HG02884 (cell line): ENCODE results near the gene SGMS1.
"Not testable (repeated sequence)": the region's sequence is repeated elsewhere in the genome, so short reads cannot be mapped to it uniquely, and the experiment has no call there.

Experiments used
- ATAC-seq: cut with Tn5 transposase; IDR thresholded peaks from one replicate; pipeline ENCODE4 v1.9.1; 2021; ENCODE audit warnings: mild to moderate bottlenecking, moderate library complexity; ENCODE audit not compliant: unreplicated experiment

SGMS1 gene

DNA sequence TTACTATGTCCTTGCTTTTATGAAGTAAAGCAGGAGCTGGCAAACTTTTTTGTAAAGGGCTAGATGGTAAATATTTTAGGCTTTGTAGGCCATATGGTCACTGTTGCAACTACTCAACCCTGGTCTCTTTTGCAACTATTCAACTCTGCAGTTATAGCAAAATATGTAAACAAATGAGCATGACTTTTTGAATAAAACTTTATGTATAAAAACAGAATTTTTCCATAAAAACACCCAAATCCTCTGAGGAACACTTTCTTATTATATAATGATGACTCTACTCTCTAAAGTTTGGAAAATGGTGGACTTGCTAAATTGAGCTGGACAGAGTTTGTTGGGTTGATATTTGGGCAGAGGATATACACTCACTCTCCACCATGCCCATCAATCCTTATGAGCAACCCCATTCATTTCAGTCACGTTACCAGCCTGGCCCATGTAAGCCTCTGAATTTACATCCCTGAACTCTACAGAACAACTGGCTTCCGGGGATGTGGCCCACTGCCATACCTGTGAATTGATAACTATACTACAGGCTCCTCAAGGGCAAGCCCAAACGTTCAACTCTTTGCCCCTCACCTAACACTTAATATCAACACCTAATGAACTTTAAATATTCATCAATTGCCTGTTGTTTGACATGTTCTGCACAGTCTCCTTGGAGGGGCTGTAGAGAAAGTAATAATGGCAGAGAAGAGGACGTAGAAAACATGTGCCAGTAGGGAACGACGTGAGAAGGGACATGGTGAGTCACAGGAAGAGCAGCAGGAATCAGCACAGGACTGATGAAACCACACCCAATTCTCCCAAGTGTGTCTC is 37.6 kb downstream of the SGMS1 start:
- ATAC-seq = no peak

DNA sequence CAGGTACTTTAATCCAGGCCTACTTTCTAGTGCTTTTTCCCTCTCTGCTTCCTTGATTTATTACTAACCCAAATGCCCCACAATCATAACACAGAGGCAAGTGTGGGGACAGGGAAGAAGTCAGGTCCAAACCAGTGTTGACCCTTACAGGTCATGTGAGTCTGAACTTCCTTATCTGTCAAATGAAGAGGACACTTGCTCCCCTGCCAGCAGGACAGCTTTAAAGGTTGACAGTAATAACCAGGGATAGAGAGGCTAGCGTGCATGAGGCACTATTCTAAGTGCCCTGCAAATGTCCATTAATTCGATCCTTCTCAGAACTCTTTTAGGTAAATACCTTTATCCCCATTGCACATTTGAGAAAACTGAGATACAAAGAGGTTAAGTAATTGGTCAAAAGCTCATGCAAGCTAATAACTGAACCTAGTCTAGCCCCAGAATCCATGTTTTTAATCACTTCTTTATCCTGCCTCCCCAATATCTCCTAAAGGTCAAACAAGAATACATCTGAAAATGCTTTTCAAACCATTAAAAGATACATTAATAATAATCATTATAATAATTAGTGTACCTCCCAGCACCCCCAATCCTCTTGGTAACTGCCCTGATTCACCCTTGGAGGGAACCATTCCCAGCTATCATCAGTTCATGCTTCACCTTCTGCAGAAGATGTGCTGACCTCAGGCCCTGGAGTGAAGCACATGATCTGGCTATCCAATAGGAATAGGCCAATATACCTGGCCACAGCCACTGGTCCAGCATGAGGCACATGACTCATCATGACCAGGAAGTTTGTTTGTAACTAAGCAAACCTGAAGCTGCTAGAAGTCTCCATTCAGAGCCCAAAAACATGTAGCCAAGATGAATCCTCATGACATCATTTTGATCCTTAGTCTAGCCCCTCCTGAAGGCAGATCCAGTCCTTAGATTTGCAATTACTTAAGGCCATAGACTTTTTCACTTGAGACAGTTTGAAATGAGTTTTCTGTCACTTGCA is 40.7 kb downstream of the SGMS1 start:
- no peak for ATAC-seq

DNA sequence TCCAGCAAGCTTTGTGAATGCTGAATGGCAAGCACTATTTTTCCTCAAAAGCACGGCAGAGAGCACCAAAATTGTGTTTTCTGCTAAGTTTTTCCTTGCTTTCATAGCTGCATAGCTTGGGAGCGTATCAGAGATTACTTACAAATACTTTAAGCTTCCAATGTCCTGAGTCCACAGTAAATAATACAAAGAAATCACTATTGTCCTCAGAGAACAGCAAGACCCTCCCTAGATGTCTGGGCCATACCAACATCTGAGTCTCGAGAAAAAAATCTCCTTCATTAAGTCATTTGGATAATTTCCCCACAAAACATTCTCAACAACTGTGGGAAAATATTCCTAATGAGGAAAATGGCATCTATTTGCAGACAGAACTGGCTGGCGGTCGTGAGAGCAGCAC is 41.7 kb downstream of the SGMS1 start:
- ATAC-seq = no peak

DNA sequence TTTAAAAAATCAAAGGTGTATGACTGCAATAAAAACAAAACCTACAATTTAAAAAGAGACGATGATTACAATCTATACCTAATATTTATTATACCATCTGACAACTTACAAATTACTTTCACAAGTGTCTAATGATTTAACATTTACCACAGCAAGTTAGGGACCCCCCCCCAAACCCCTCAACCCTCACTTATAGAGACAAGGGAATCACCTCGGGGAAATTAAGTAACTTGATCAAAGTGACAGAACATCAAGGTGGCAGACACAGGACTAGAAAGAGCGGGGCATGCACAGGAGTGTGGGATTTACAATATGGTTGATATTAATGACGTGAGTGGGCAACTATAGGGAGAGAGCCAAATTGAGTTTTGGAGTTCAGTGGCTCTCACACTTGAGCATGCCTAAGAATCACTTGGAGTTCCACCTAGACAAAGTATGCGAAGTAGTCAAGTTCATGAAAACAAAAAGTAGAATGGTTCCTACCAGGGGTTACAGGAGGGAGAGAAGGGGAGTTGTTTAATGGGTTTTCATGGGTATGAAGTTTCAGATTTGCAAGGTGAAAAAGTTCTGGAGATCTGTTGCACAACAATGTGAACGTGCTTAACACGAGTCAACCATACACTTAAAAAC is 43.4 kb downstream of the SGMS1 start:
- no peak for ATAC-seq

DNA sequence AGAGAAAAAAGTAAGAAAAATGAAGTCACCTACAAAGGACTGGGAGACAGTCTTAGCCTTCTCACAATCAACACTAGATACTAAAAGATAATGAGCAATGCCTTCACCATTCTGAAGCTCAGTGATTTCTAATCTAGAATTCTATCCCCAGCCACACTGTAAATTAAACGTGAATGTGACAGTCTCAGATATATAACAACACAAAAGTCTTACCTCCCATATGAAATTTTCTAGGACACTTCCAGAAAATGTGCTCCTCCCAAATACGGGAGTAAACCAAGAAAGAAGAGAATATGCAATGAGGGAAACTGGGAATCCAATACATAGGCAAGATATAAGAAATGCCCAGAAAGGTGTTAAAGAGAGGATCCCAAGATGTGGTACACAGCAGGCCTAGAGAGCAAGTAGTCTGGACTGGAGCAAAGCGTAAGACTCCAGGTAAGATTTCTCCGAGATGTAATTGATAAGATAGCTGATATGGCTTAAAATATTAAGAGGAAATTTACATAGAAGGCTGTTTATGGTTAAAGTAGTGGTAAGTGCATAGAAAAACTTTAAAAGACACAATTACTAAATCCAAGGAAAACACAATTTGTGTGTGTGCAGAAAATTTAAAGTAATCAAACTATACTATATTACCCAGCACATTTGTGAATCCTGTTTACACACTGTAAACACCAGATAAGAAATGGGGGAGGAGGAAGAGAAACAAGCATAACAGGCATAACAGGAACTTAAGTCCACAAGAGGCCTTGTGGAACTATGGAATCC is 44.1 kb downstream of the SGMS1 start:
- no peak for ATAC-seq

DNA sequence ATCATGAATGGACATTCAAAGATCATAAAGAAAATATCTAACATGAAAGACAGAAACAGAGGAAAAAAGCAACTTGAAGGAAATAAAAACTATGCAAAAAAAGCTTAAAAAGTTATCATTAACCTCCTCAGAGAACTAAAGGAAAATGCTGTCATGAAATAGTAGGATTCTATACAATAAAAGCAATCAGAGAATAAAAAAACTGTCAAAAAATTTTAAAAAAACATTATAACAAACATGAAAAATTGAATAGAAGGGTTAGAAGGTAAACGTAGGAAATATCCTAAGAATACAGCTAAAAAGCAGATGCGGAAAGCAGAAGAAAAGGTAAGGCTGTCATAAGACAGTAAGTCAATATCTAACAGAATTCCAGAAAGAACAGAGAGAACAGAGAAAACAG is 44.8 kb downstream of the SGMS1 start:
- ATAC-seq = no peak

DNA sequence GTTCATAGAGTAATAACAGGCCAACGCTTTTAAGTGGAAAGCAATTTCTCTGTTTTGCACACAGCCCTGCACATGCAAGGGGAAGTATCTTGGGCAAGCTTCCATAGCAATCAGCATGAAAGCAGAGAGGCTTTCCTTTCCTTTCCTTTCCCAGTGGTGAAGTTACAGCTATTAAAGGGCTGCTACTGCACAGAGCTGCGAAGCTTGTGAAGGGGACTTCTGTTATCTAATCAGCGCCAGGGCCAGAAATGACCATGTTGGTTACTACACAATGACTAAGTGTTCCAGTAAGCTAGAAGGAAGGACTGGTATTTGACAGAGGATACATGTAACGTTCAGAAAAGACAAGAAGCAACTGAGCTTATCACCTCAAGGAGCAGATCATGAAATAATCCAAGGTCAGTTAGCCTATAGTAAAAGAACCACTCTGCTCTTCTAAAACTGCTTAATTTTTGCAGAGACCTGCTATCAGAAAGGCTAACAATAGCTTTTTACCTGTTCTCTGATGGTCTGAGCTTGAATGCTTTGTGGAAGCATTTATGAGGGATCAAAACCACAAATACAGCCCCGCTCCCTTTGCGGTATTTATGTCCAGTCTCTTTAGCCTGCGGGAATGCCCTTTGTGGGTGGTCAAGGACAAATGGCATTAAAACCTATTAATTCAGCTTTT is 45.9 kb downstream of the SGMS1 start:
- ATAC-seq = peak; percentile 73

DNA sequence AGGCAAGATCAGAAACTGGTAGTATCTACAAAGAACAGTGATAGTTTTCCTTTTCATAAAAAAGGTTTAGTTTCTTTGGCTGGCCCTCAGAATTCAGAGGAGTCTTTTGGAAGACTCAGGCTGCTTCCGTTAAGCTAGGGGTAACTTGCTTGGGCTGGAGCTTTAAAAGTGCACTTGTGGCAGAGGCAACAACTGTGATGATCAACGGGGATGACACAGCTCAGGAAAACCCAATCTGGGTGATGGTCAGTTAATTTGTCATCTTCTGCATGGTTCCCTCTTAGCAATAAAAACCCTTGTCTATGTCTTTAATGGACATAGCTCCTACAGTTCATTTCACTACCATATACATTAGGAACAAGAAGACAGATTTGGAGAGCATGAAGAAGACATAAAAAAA is 46.7 kb downstream of the SGMS1 start:
- ATAC-seq = no peak

DNA sequence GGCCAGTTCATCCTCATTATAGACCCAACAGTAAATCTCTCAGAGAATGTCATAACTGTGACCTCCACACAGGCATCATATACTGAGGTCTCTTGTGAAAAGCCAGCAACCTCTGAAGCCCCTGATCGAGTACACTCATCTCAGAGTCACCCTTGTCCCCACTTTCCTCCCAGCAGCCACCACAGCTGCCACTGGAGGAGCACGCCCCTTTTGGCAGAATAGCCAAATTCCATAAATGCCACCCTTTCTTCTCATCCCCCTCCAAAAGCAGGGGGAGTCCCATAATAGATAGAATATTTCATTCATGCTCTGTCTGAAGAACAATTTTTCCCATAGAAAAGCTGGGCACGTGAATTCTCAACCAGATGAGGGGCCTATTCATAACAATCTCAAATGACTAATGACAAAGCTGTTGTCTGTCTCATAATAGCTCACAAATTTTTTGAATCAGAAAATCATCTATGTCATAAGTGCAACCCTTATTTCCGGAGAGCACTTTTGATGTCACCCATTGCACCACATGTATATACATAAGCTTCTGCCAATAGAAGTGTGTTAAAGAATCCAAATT is 47.4 kb downstream of the SGMS1 start:
- no peak for ATAC-seq

DNA sequence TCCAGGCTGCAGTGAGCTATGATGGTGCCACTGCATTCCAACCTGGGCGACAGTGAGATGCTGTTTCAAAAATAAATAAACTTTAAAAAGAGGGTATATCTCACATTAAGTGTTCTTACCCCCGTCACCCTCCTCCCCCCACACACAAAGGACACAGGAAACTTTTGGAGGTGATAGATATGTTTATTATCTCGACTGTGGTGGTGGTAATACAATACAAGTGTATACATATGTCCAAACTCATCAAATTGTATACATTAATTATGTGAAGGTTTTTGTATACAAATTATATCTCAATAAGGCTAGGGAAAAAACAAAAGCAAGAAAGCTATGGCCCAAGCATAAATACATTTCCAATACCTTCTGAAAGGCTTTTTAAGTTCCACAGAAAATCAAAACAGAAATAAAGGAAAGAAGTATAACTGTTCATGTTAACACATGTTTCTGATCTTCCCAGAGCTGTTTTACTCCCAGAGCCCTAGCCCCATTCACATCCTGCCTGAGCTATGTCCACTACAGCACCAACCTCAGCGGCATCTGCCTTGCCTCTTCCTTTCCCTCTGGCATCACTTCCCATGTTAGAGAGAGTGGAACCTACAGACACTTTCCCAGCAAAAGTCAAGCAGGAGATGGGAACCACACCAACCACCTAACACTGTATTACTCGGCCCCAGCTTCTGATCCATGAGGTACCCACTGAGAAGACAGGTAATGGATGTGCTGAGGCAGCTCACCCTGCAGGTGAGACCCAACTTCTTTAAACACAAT is 48.1 kb downstream of the SGMS1 start:
- ATAC-seq = no peak

DNA sequence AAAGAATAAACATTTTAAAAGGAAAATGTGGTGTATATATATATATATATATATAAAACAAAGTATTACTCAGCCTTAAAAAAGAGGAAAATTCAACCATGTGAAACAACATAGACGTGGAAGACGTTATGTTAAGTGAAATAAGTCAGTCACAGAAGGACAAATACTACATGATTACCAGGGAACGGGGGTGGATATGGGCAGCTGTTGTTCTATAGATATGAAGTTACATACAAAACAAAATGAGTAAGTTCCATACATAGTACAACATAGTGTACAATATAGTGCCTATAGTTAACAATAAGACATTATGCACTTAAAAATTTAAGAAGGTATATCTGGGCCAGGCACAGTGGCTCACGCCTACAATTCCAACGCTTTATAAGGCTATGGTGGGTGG is 48.8 kb downstream of the SGMS1 start:
- no peak for ATAC-seq

DNA sequence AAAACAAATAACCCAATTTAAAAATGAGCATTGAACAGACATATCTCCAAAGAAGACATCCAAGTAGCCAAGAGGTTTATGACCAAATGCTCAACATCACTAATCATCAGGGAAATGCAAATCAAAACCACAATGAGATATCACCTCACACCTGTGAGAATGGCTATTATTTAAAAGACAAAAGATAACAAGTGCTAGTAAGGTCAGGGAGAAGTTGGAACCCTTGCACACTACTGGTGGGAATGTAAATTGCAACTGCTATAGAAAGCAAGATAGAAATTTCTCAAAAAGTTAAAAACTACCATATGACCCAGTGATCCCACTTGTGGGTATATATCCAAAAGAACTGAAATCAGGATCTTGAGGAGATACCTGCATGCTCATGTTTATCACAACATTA is 49.5 kb downstream of the SGMS1 start:
- ATAC-seq = no peak

DNA sequence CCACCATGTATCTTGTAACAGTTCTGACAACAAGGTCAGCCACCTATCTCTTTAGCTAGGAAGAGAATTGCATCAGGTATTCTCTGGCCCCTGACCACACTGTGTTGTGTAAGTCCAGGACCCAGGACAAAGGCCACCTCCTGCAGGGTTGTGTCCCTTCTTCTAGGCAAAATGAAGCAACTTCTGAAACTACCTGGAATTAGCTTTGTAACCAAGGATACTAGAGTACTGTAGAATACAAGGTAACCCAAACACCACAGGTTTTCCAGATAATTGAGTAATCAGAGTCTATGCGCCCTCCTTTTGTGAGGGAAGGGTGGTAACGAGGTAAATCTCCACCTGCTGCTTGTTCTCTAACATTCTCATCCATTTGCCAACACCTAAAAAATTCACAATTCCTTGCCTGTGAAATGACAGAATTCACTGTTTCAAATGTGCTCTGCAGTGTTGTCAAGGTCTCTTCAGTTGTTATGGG is 51.7 kb downstream of the SGMS1 start:
- ATAC-seq = no peak

DNA sequence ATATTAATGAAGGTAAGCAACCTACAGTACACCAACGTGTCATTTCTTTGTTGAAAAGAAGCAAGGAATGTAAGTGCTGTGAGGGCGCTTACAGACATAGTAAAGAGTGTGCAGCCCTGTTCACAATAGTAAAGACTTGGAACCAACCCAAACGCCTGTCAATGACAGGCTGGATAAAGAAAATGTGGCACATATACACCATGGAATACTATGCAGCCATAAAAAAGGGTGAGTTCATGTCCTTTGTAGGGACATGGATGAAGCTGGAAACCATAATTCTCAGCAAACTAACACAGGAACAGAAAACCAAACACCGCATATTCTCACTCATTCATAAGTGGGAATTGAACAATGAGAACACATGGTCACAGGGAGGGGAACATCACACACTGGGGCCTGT is 55.0 kb downstream of the SGMS1 start:
- ATAC-seq = not testable (repeated sequence)

DNA sequence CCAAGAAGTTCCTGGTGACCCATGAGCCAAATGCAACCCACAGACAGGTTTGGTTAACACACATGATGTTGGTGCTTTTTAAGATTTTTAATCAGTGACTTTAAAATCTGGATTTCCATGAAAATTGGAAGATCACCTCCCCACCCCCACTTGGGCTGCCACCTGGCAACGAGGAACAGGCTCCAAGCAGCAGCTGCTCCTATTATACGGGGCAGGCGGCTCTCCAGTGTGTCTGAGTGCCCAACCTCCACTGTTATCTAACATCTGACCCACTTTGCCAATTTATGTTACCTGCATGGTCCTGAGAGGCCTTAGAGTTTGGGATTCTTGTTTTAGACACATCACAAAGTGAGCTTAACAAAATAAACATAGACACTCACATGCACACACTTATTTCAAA is 56.4 kb downstream of the SGMS1 start:
- no peak for ATAC-seq

DNA sequence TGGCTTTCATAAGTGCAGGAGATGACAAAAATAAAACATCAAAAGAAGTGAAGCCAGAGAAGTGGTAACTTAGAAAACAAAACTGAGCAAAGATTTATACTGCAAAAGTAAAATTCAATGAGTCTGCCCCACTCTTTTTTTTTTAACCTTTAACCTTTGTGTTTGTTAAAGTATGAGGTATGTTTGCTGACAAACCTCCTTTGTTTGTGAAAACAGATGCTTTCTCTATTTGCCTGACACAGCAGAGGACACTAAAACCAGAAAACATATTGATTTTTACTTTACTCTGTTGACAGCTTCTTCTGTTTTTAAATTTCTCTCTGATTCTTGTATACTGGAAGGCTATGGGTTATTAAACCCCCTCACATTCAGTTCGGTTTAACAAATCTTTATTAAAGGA is 57.6 kb downstream of the SGMS1 start:
- no peak for ATAC-seq

DNA sequence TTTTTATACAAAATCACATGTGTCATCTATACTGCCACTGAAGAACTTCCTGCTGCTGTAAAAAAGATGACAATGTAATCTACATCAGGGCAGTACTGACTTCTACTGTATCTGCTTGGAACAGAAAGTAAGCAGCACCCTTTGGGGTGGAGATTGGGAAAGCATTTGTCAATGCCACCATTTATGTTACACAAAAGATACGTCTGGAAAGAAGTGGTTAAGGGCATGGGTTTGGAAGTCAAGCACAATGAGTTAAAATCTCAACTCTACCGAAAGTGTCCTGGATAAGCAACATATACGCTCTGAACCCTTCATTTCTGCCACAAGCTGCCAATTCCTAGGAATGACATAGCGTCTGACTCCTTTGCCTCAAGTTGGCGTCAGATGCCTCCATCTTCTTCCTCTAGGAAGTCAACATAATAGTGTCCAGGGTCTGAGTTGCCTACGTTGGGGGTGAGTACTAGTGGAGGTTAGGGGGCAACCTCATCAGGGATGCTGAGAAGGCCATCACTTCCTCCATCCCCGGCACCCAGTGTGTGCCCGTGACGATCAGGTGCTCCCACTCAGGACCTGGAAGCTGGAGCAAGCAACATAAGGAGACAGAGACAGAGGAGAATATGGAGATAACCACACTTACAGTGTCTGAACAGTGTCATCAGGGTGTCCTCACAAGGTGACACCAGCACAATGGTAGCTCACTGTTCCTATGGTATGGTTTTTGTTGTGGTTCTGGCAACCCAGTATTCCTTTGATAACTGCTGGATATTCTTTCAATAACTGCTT is 58.3 kb downstream of the SGMS1 start:
- ATAC-seq = no peak

DNA sequence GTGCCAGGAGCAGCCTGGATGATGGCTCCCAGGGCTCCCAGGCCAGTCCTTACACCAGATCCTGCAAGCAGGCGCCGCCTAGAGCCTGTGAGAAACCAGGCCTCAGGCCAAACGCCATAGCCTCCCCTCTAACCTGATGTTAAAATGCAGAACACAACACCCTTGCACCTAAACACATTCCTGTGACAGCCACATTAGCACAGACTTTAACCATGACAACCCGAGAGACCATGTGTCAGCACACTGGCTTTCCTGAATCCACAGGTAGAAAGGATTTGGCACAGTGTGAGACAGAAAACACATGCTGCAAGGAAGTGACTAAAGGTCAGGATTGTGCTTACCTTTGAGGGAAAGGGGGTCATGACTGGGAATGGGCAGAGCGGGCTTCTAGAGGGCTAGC is 59.9 kb downstream of the SGMS1 start:
- ATAC-seq = no peak
